GM23338 (cell line): ENCODE results near the gene ZNF326. TPM values are rescaled to one million over a fixed set of nuclear protein-coding genes. Genes with fewer than 3 reads are reported as not detected.

Experiments
- ATAC-seq: fragments of 200-7000 bp; cut with Tn5 transposase; 3 replicates; pipeline ENCODE4 v1.9.1; 2020
- DNase-seq: peaks from one replicate; pipeline ENCODE4 v3.0.0-alpha.2; 2015; ENCODE audit warnings: low spot score
- H2AFZ ChIP-seq: fragments of 200-600 bp; sonication (generic); 2 replicates; pipeline ENCODE4 v1.8.0; 2016; ENCODE audit warnings: antibody characterized with exemption, mild to moderate bottlenecking, moderate library complexity
- H3F3A ChIP-seq: fragments of 200-600 bp; sonication (generic); replicated peaks from 2 replicates; pipeline ENCODE4 v1.8.0; 2017; ENCODE audit warnings: antibody characterized with exemption, mixed run types, low read depth
- H3K27ac ChIP-seq: fragments of 200-600 bp; sonication (generic); 2 replicates; pipeline ENCODE4 v1.6.1; 2016; ENCODE audit warnings: low read depth
- H3K27me3 ChIP-seq: fragments of 200-600 bp; sonication (generic); 2 replicates; pipeline ENCODE4 v1.8.0; 2016; ENCODE audit warnings: mild to moderate bottlenecking, mixed run types, moderate library complexity; ENCODE audit not compliant: insufficient read depth
- H3K36me3 ChIP-seq: fragments of 200-600 bp; sonication (generic); 2 replicates; pipeline ENCODE4 v1.8.0; 2016; ENCODE audit warnings: mild to moderate bottlenecking; ENCODE audit not compliant: insufficient read depth
- H3K4me1 ChIP-seq: fragments of 200-600 bp; sonication (generic); 2 replicates; pipeline ENCODE4 v1.8.0; 2016; ENCODE audit warnings: mild to moderate bottlenecking, moderate library complexity; ENCODE audit not compliant: insufficient read depth
- H3K4me2 ChIP-seq: fragments of 200-600 bp; sonication (generic); 2 replicates; pipeline ENCODE4 v1.7.1; 2017; ENCODE audit warnings: mixed run types
- H3K4me3 ChIP-seq: fragments of 200-600 bp; sonication (generic); 2 replicates; pipeline ENCODE4 v1.6.1; 2016; ENCODE audit warnings: mixed run types
- H3K79me2 ChIP-seq: fragments of 200-600 bp; sonication (generic); replicated peaks from 2 replicates; pipeline ENCODE4 v1.8.0; 2017; ENCODE audit warnings: mild to moderate bottlenecking; ENCODE audit not compliant: insufficient read depth
- H3K9me2 ChIP-seq: fragments of 200-600 bp; sonication (generic); 2 replicates; pipeline ENCODE4 v1.8.0; 2017; ENCODE audit not compliant: insufficient read depth
- H4K20me1 ChIP-seq: fragments of 200-600 bp; sonication (generic); replicated peaks from 2 replicates; pipeline ENCODE4 v1.8.0; 2017; ENCODE audit warnings: mild to moderate bottlenecking; ENCODE audit not compliant: insufficient read depth
- H3K27ac Mint-ChIP-seq: 2 replicates; pipeline ENCODE4 v1.8.0; 2020; ENCODE audit warnings: inconsistent platforms, mild to moderate bottlenecking, moderate library complexity, mixed read lengths
- H3K27me3 Mint-ChIP-seq: 3 replicates; pipeline ENCODE4 v1.8.0; 2022; ENCODE audit warnings: low read depth, mild to moderate bottlenecking, moderate library complexity, mixed read lengths, inconsistent platforms; ENCODE audit not compliant: insufficient read depth, poor library complexity
- H3K36me3 Mint-ChIP-seq: 3 replicates; pipeline ENCODE4 v1.8.0; 2021; ENCODE audit warnings: low read depth, mild to moderate bottlenecking, inconsistent platforms, moderate library complexity, mixed read lengths
- H3K4me1 Mint-ChIP-seq: 3 replicates; pipeline ENCODE4 v1.8.0; 2020; ENCODE audit warnings: mild to moderate bottlenecking, inconsistent platforms, mixed read lengths
- H3K4me3 Mint-ChIP-seq: 3 replicates; pipeline ENCODE4 v1.8.0; 2021; ENCODE audit warnings: moderate library complexity, mild to moderate bottlenecking, inconsistent platforms, mixed read lengths
- H3K9me3 Mint-ChIP-seq: 3 replicates; pipeline ENCODE4 v1.8.0; 2020; ENCODE audit warnings: moderate library complexity, mild to moderate bottlenecking, inconsistent platforms, mixed read lengths
- CREB1 ChIP-seq: fragments of 250-450 bp; sonication (Bioruptor Pico); IDR thresholded peaks from 2 replicates; pipeline ENCODE4 v1.5.0; 2020; ENCODE audit warnings: low read depth, mild to moderate bottlenecking, moderate library complexity
- ETS1 ChIP-seq: IDR thresholded peaks from 2 replicates; pipeline ENCODE4 v1.6.1; 2016; ENCODE audit warnings: antibody characterized with exemption
- EZH2phosphoT487 ChIP-seq: fragments of 200-600 bp; sonication (generic); IDR thresholded peaks from one replicate; pipeline ENCODE4 v1.8.1; 2018; ENCODE audit warnings: antibody characterized with exemption; ENCODE audit not compliant: unreplicated experiment
- POLR2AphosphoS5 ChIP-seq: IDR thresholded peaks from 2 replicates; pipeline ENCODE4 v1.6.1; 2016; ENCODE audit warnings: antibody characterized with exemption, low read depth
- REST ChIP-seq: IDR thresholded peaks from one replicate; pipeline ENCODE4 v1.6.1; 2018; ENCODE audit warnings: antibody characterized with exemption; ENCODE audit not compliant: unreplicated experiment
- STAT1 ChIP-seq: IDR thresholded peaks from one replicate; pipeline ENCODE4 v1.6.1; 2016; ENCODE audit warnings: antibody characterized with exemption; ENCODE audit not compliant: unreplicated experiment
- ZNF462 ChIP-seq: fragments of 250-450 bp; sonication (Bioruptor Pico); IDR thresholded peaks from 2 replicates; pipeline ENCODE4 v1.5.0; 2020; ENCODE audit warnings: mild to moderate bottlenecking, moderate library complexity
- polyA plus RNA-seq: library from polyadenylated mRNA; unstranded; fragments of >200 nt; fragmentation: Nextera tagmentation; extraction: Ambion mirVana; gene quantifications from 2 replicates; pipeline ENCODE4 v1.2.1, GENCODE V29; 2016
- total RNA-seq: library from RNA; depleted of rRNA; stranded (reverse); fragments of >200 nt; shearing (Covaris generic); gene quantifications from 2 replicates; pipeline ENCODE4 v1.2.3, GENCODE V29; 2014

The ZNF326 gene
- total and polyA plus RNA-seq, 2 experiments from 2014 or later, result 28.6 to 35.1 TPM

GRCh38 chr1:89972024-89972423 lies 22.9 kb upstream of the ZNF326 start:
- no peaks in the 10 kb centered on the region for H3K36me3 ChIP-seq
- no peaks in the 10 kb centered on the region; the same call in 1 of the 2 replicates for H3K4me1 ChIP-seq
- no peaks in the 10 kb centered on the region for H3K36me3 Mint-ChIP-seq
- ATAC-seq, result no peak
- no peaks in the 10 kb centered on the region for H3K9me3 Mint-ChIP-seq
- H3K79me2 ChIP-seq, result no peaks in the 10 kb centered on the region
- no peak overlapping the region for H2AFZ ChIP-seq
- no peak overlapping the region for H3K4me2 ChIP-seq
- no peak for DNase-seq
- no peak overlapping the region for H3K4me3 ChIP-seq
- no peaks in the 10 kb centered on the region for H3K27me3 ChIP-seq
- H3K9me2 ChIP-seq, result no peaks in the 10 kb centered on the region; the same call in 1 of the 2 replicates
- H3K27me3 Mint-ChIP-seq, result no peaks in the 10 kb centered on the region
- H3K27ac Mint-ChIP-seq, result no peak overlapping the region
- no peaks in the 10 kb centered on the region for H3F3A ChIP-seq
- H3K27ac ChIP-seq, result no peak overlapping the region
- TF ChIP-seq REST, result no peak
- no peak for TF ChIP-seq POLR2AphosphoS5
- TF ChIP-seq CREB1, result no peak
- no peak for TF ChIP-seq EZH2phosphoT487
- no peaks in the 10 kb centered on the region for H3K4me1 Mint-ChIP-seq
- H4K20me1 ChIP-seq, result no peaks in the 10 kb centered on the region
- no peak overlapping the region for H3K4me3 Mint-ChIP-seq

- Histone ChIP-seq H3K4me1 (no peaks in the 10 kb centered on the region; the same call in 1 of the 2 replicates), H3K79me2 (no peaks in the 10 kb centered on the region), H3K9me2 (no peaks in the 10 kb centered on the region; the same call in 1 of the 2 replicates), H3K27ac (no peak overlapping the region), H4K20me1 (no peaks in the 10 kb centered on the region), H3F3A (no peaks in the 10 kb centered on the region), H3K27me3 (no peaks in the 10 kb centered on the region), H3K36me3 (no peaks in the 10 kb centered on the region), H3K4me3 (no peak overlapping the region), H2AFZ (0 out of 2 replicates have a peak overlapping the region, but pooled peaks have one; percentile 38), H3K4me2 (no peak overlapping the region)
- H3K9me3 Mint-ChIP-seq, result no peaks in the 10 kb centered on the region
- H3K27ac Mint-ChIP-seq, result no peak overlapping the region
- ATAC-seq, result no peak
- H3K4me3 Mint-ChIP-seq, result no peak overlapping the region
- H3K4me1 Mint-ChIP-seq, result no peaks in the 10 kb centered on the region
- DNase-seq, result no peak
- TF ChIP-seq ZNF462, result no peak
- TF ChIP-seq ETS1, result no peak
- TF ChIP-seq STAT1, result no peak
- TF ChIP-seq CREB1, result no peak
- H3K36me3 Mint-ChIP-seq, result no peaks in the 10 kb centered on the region
- H3K27me3 Mint-ChIP-seq, result no peaks in the 10 kb centered on the region
Measured at GRCh38 chr1:89973471-89974127, 21.3 kb upstream of the ZNF326 start.
